ENCODE results near the gene SHB.

The SHB gene

GRCh38 chr9:38065369-38066075 lies 3.5 kb downstream of the SHB start:
- H2BK12ac ChIP-seq (ENCODE audit: low read length): no peak overlapping the region
- H3K79me1 ChIP-seq (ENCODE audit: low read length): peaks cover 26% of the 10 kb centered on the region
- H3K27me3 ChIP-seq (ENCODE audit: insufficient read depth, low read length): no peaks in the 10 kb centered on the region
- H3K9ac ChIP-seq (ENCODE audit: low read length): no peak overlapping the region
- no peak overlapping the region for H4K12ac ChIP-seq (ENCODE audit: low read depth, low read length)
- H2BK120ac ChIP-seq (ENCODE audit: insufficient read depth, low read length, poor library complexity): no peak overlapping the region
- no peak overlapping the region for H2AK5ac ChIP-seq (ENCODE audit: low read length)
- peaks cover 3% of the 10 kb centered on the region for H3K9me3 ChIP-seq (ENCODE audit: insufficient read depth, low read depth, low read length)
- no peak overlapping the region for H3K14ac ChIP-seq (ENCODE audit: low read length)
- DNase-seq: no peak
- peaks cover 58% of the 10 kb centered on the region for H3K79me2 ChIP-seq (ENCODE audit: control insufficient read depth, insufficient read depth, low read length, poor library complexity)
- peak overlapping the region; percentile 63 for H3K4ac ChIP-seq (ENCODE audit: low read depth, low read length)
- H2AFZ ChIP-seq (ENCODE audit: insufficient read depth, low read length, poor library complexity): no peak overlapping the region
- H3K27ac ChIP-seq (ENCODE audit: low read depth, low read length): no peak overlapping the region
- H3K4me2 ChIP-seq (ENCODE audit: low read length): peak overlapping the region; percentile 69
- peaks cover 6 to 21% of the 10 kb centered on the region in 2 experiments for H3K36me3 ChIP-seq (ENCODE audit: control insufficient read depth in 1 of 2, insufficient read depth in 2 of 2, low read length in 2 of 2)
- no peak overlapping the region for H4K8ac ChIP-seq (ENCODE audit: low read depth, low read length)
- no peak overlapping the region for H3K23ac ChIP-seq (ENCODE audit: low read length)
- peak overlapping the region; percentile 58 for H3K4me3 ChIP-seq (ENCODE audit: low read depth, low read length)
- H3K18ac ChIP-seq (ENCODE audit: low read length): peak overlapping the region; percentile 1
- peaks cover 34 to 47% of the 10 kb centered on the region in 2 experiments for H3K4me1 ChIP-seq (ENCODE audit: control insufficient read depth in 1 of 2, insufficient read depth in 2 of 2, low read length in 2 of 2)
- no peak overlapping the region for H2BK5ac ChIP-seq (ENCODE audit: low read depth, low read length, poor library complexity)
- WGBS (ENCODE audit: extremely low coverage, insufficient coverage, insufficient read length): no CpG with 5 or more reads among the region's 9 CpGs
- no peak overlapping the region for H4K91ac ChIP-seq (ENCODE audit: low read depth, low read length)

GRCh38 chr9:38064842-38065368 lies 4.1 kb downstream of the SHB start:
- no peak overlapping the region for H4K12ac ChIP-seq (ENCODE audit: low read depth, low read length)
- WGBS (ENCODE audit: extremely low coverage, insufficient coverage, insufficient read length): no CpG with 5 or more reads among the region's 4 CpGs
- H2BK12ac ChIP-seq (ENCODE audit: low read length): no peak overlapping the region
- H3K9me3 ChIP-seq (ENCODE audit: insufficient read depth, low read depth, low read length): peaks cover 3% of the 10 kb centered on the region
- H2BK5ac ChIP-seq (ENCODE audit: low read depth, low read length, poor library complexity): no peak overlapping the region
- H3K4me3 ChIP-seq (ENCODE audit: low read depth, low read length): no peak overlapping the region
- peaks cover 25% of the 10 kb centered on the region for H3K79me1 ChIP-seq (ENCODE audit: low read length)
- H3K27me3 ChIP-seq (ENCODE audit: insufficient read depth, low read length): no peaks in the 10 kb centered on the region
- no peak overlapping the region for H3K27ac ChIP-seq (ENCODE audit: low read depth, low read length)
- no peak overlapping the region for H4K91ac ChIP-seq (ENCODE audit: low read depth, low read length)
- peak overlapping the region; percentile 63 for H3K4ac ChIP-seq (ENCODE audit: low read depth, low read length)
- peaks cover 58% of the 10 kb centered on the region for H3K79me2 ChIP-seq (ENCODE audit: control insufficient read depth, insufficient read depth, low read length, poor library complexity)
- peaks cover 29 to 42% of the 10 kb centered on the region in 2 experiments for H3K4me1 ChIP-seq (ENCODE audit: control insufficient read depth in 1 of 2, insufficient read depth in 2 of 2, low read length in 2 of 2)
- no peak overlapping the region for H3K23ac ChIP-seq (ENCODE audit: low read length)
- no peak for DNase-seq
- peak overlapping the region; percentile 69 for H3K4me2 ChIP-seq (ENCODE audit: low read length)
- H4K8ac ChIP-seq (ENCODE audit: low read depth, low read length): no peak overlapping the region
- H2AFZ ChIP-seq (ENCODE audit: insufficient read depth, low read length, poor library complexity): no peak overlapping the region
- no peak overlapping the region for H3K9ac ChIP-seq (ENCODE audit: low read length)
- peak overlapping the region; percentile 4 for H2AK5ac ChIP-seq (ENCODE audit: low read length)
- peaks cover 6 to 24% of the 10 kb centered on the region in 2 experiments for H3K36me3 ChIP-seq (ENCODE audit: control insufficient read depth in 1 of 2, insufficient read depth in 2 of 2, low read length in 2 of 2)
- no peak overlapping the region for H3K14ac ChIP-seq (ENCODE audit: low read length)
- no peak overlapping the region for H3K18ac ChIP-seq (ENCODE audit: low read length)
- H2BK120ac ChIP-seq (ENCODE audit: insufficient read depth, low read length, poor library complexity): no peak overlapping the region

- H2AK5ac ChIP-seq (ENCODE audit: low read length): no peak overlapping the region
- no peak overlapping the region for H3K9ac ChIP-seq (ENCODE audit: low read length)
- peak overlapping the region; percentile 13 for H3K18ac ChIP-seq (ENCODE audit: low read length)
These were observed 5.7 kb downstream of the SHB start for GRCh38 chr9:38063363-38063707.

GRCh38 chr9:38062498-38063362 lies 6.3 kb downstream of the SHB start:
- Histone ChIP-seq H4K91ac (ENCODE audit: low read depth, low read length) (no peak overlapping the region), H3K23ac (ENCODE audit: low read length) (no peak overlapping the region), H3K9ac (ENCODE audit: low read length) (no peak overlapping the region), H4K8ac (ENCODE audit: low read depth, low read length) (no peak overlapping the region), H3K27me3 (ENCODE audit: insufficient read depth, low read length) (no peaks in the 10 kb centered on the region), H4K12ac (ENCODE audit: low read depth, low read length) (no peak overlapping the region), H3K36me3 (ENCODE audit: control insufficient read depth in 1 of 2, insufficient read depth in 2 of 2, low read length in 2 of 2) (peaks cover 17 to 36% of the 10 kb centered on the region in 2 experiments), H2BK120ac (ENCODE audit: insufficient read depth, low read length, poor library complexity) (no peak overlapping the region), H3K4ac (ENCODE audit: low read depth, low read length) (peak overlapping the region; percentile 24), H2AK5ac (ENCODE audit: low read length) (no peak overlapping the region), H3K9me3 (ENCODE audit: insufficient read depth, low read depth, low read length) (peaks cover 3% of the 10 kb centered on the region), H3K4me3 (ENCODE audit: low read depth, low read length) (no peak overlapping the region), H3K18ac (ENCODE audit: low read length) (no peak overlapping the region), H2AFZ (ENCODE audit: insufficient read depth, low read length, poor library complexity) (no peak overlapping the region), H3K79me1 (ENCODE audit: low read length) (peaks cover 8% of the 10 kb centered on the region), H3K4me1 (ENCODE audit: control insufficient read depth in 1 of 2, insufficient read depth in 2 of 2, low read length in 2 of 2) (peaks cover 43 to 58% of the 10 kb centered on the region in 2 experiments), H2BK12ac (ENCODE audit: low read length) (no peak overlapping the region), H2BK5ac (ENCODE audit: low read depth, low read length, poor library complexity) (no peak overlapping the region), H3K79me2 (ENCODE audit: control insufficient read depth, insufficient read depth, low read length, poor library complexity) (peaks cover 56% of the 10 kb centered on the region), H3K4me2 (ENCODE audit: low read length) (peak overlapping the region; percentile 32), H3K27ac (ENCODE audit: low read depth, low read length) (no peak overlapping the region), H3K14ac (ENCODE audit: low read length) (no peak overlapping the region)
- no CpG with 5 or more reads among the region's 12 CpGs for WGBS (ENCODE audit: extremely low coverage, insufficient coverage, insufficient read length)
- no peak for DNase-seq

More at GRCh38 chr9:38063363-38063707, 5.7 kb downstream of the SHB start:
- Histone ChIP-seq H2BK120ac (ENCODE audit: insufficient read depth, low read length, poor library complexity) (no peak overlapping the region), H3K9me3 (ENCODE audit: insufficient read depth, low read depth, low read length) (peaks cover 3% of the 10 kb centered on the region), H4K12ac (ENCODE audit: low read depth, low read length) (no peak overlapping the region), H3K23ac (ENCODE audit: low read length) (no peak overlapping the region), H3K4me1 (ENCODE audit: control insufficient read depth in 1 of 2, insufficient read depth in 2 of 2, low read length in 2 of 2) (peaks cover 37 to 52% of the 10 kb centered on the region in 2 experiments), H2BK12ac (ENCODE audit: low read length) (no peak overlapping the region), H3K27me3 (ENCODE audit: insufficient read depth, low read length) (no peaks in the 10 kb centered on the region), H2AFZ (ENCODE audit: insufficient read depth, low read length, poor library complexity) (no peak overlapping the region), H3K27ac (ENCODE audit: low read depth, low read length) (no peak overlapping the region), H3K79me2 (ENCODE audit: control insufficient read depth, insufficient read depth, low read length, poor library complexity) (peaks cover 57% of the 10 kb centered on the region), H3K14ac (ENCODE audit: low read length) (no peak overlapping the region), H3K4ac (ENCODE audit: low read depth, low read length) (peak overlapping the region; percentile 7), H4K91ac (ENCODE audit: low read depth, low read length) (no peak overlapping the region), H3K4me3 (ENCODE audit: low read depth, low read length) (no peak overlapping the region), H3K79me1 (ENCODE audit: low read length) (peaks cover 14% of the 10 kb centered on the region), H3K36me3 (ENCODE audit: control insufficient read depth in 1 of 2, insufficient read depth in 2 of 2, low read length in 2 of 2) (peaks cover 12 to 34% of the 10 kb centered on the region in 2 experiments), H3K4me2 (ENCODE audit: low read length) (peak overlapping the region; percentile 32), H2BK5ac (ENCODE audit: low read depth, low read length, poor library complexity) (no peak overlapping the region), H4K8ac (ENCODE audit: low read depth, low read length) (no peak overlapping the region)
- no CpG with 5 or more reads among the region's 2 CpGs for WGBS (ENCODE audit: extremely low coverage, insufficient coverage, insufficient read length)
- no peak for DNase-seq
